ENCODE data around the gene ARHGEF28. TPM values are rescaled to one million over a fixed set of nuclear protein-coding genes. Genes with fewer than 3 reads are reported as not detected.

The ARHGEF28 gene
- total RNA-seq, 1 donor from 2014 or later, result 0.93 TPM

GRCh38 chr5:73732045-73732444 lies 106.0 kb downstream of the ARHGEF28 start:
- no peak for DNase-seq (ENCODE audit: low read depth, low spot score)
- TF ChIP-seq CTCF (conservative IDR thresholded peaks at IDR 0.05), result no peak
- no peaks in the 10 kb centered on the region for H3K36me3 Mint-ChIP-seq (ENCODE audit: low read depth)
- no peaks in the 10 kb centered on the region for H3K4me1 Mint-ChIP-seq
- peaks cover 4% of the 10 kb centered on the region for H3K9me3 Mint-ChIP-seq
- no peak overlapping the region for H3K27ac Mint-ChIP-seq (ENCODE audit: unreplicated experiment)
- H3K27me3 Mint-ChIP-seq (ENCODE audit: low read depth), result no peaks in the 10 kb centered on the region
- no peak overlapping the region for H3K4me3 Mint-ChIP-seq

GRCh38 chr5:73733219-73733618 lies 107.2 kb downstream of the ARHGEF28 start:
- TF ChIP-seq CTCF (conservative IDR thresholded peaks at IDR 0.05), result no peak
- peaks cover 4% of the 10 kb centered on the region for H3K9me3 Mint-ChIP-seq
- H3K36me3 Mint-ChIP-seq (ENCODE audit: low read depth), result no peaks in the 10 kb centered on the region
- H3K27me3 Mint-ChIP-seq (ENCODE audit: low read depth), result no peaks in the 10 kb centered on the region
- no peak for DNase-seq (ENCODE audit: low read depth, low spot score)
- H3K4me1 Mint-ChIP-seq, result no peaks in the 10 kb centered on the region
- H3K27ac Mint-ChIP-seq (ENCODE audit: unreplicated experiment), result no peak overlapping the region
- H3K4me3 Mint-ChIP-seq, result no peak overlapping the region

GRCh38 chr5:73735032-73735734 lies 109.2 kb downstream of the ARHGEF28 start:
- Mint-ChIP-seq H3K4me3 (no peak overlapping the region), H3K9me3 (peaks cover 4% of the 10 kb centered on the region), H3K27ac (ENCODE audit: unreplicated experiment) (no peak overlapping the region), H3K36me3 (ENCODE audit: low read depth) (no peaks in the 10 kb centered on the region), H3K27me3 (ENCODE audit: low read depth) (no peaks in the 10 kb centered on the region), H3K4me1 (no peaks in the 10 kb centered on the region)
- no peak for TF ChIP-seq CTCF (conservative IDR thresholded peaks at IDR 0.05)
- no peak for DNase-seq (ENCODE audit: low read depth, low spot score)

GRCh38 chr5:73739650-73740049 lies 113.7 kb downstream of the ARHGEF28 start:
- Mint-ChIP-seq H3K27ac (ENCODE audit: unreplicated experiment) (no peak overlapping the region), H3K4me3 (no peak overlapping the region), H3K36me3 (ENCODE audit: low read depth) (no peaks in the 10 kb centered on the region), H3K4me1 (no peaks in the 10 kb centered on the region), H3K9me3 (no peaks in the 10 kb centered on the region), H3K27me3 (ENCODE audit: low read depth) (no peaks in the 10 kb centered on the region)
- TF ChIP-seq CTCF (conservative IDR thresholded peaks at IDR 0.05), result no peak
- no peak for DNase-seq (ENCODE audit: low read depth, low spot score)

- Mint-ChIP-seq H3K4me3 (no peak overlapping the region), H3K27me3 (ENCODE audit: low read depth) (peaks cover 3% of the 10 kb centered on the region), H3K27ac (ENCODE audit: unreplicated experiment) (no peak overlapping the region), H3K9me3 (no peaks in the 10 kb centered on the region), H3K36me3 (ENCODE audit: low read depth) (no peaks in the 10 kb centered on the region), H3K4me1 (no peaks in the 10 kb centered on the region)
- no peak for TF ChIP-seq CTCF (conservative IDR thresholded peaks at IDR 0.05)
- no peak for DNase-seq (ENCODE audit: low read depth, low spot score)
These were observed 114.3 kb downstream of the ARHGEF28 start for GRCh38 chr5:73740274-73740790.

Data from neural crest cell (in vitro differentiated cells).